ENCODE results near the gene URI1.

Gene URI1

DNA sequence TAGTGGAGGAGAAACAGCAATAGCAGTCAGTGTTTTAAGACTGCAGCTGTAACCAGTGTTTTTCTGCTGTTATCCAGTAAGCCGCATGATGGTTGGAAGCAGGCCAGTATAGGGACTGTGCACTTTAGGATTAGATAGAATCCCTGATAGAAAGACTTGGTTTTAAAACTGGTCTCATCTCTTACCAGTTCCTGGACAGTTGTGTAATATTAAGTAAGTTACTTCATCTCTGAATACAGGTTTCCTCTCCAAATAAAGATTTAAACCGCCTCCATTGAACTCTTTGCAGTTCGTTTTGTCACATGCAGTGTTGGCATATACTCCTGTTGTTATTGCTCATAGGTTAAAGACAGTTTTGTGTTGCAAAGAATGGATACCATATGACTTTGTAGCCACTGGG lies 25.6 kb downstream of the URI1 start:
- DNase-seq (ENCODE audit: extremely low read depth in 1 of 2, low read depth in 1 of 2), result no peak

DNA sequence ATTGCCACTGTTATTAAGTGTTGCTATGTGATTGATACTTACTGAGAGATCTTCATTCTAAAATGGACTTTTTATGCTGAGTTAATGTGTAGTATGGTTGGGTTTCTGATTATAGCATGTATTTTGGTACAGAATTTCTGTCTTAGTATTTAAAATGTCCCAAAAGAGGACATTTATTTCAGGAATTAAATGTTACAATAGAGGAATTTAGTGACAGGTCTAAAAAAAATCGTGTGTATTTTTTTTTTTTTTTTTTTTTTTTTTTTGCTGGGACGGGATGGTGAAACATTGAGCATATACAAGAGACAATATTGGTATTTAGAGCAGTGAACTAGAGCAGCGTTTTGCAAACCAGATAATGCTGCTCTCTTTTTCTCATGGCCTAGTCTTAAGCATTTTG lies 27.9 kb downstream of the URI1 start:
- no peak for DNase-seq (ENCODE audit: extremely low read depth in 1 of 2, low read depth in 1 of 2)

DNA sequence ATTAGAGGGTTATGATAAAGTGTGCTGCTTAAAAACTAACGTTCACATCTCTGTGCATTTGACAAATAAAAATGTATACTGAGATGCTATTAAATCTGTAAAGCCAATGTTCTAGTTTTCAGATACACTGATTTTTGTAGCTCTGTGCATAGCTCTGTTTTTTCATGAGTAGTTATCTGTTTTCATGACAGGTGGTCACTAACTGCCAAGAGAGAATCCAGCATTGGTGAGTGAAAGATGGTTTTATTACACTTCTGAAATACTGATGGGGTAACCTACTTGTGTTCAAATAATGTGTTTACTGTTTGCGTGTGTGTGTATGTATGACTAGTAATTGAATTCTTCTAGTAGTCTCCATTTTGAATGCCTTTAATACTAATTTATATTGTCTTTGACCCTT lies 29.0 kb downstream of the URI1 start:
- DNase-seq (ENCODE audit: extremely low read depth in 1 of 2, low read depth in 1 of 2), result no peak

DNA sequence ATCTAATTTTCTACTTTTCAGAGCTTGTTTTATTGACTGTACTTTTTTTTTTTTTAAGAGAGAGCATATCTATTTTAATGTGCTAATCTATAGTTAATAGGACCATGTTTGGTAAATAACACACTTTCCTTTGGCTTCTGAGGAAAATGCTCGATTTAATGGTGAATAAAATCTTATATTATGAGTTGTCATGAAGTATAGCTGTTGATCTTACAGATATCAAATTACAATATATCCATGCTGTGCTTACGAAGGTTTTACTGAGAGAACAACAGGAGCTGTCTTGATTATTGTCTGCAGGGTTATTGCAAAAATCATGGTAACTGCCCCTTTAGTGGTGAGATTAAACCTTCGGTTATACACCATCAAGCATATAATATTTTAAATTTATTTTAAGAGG lies 29.6 kb downstream of the URI1 start:
- DNase-seq (ENCODE audit: extremely low read depth in 1 of 2, low read depth in 1 of 2), result no peak

DNA sequence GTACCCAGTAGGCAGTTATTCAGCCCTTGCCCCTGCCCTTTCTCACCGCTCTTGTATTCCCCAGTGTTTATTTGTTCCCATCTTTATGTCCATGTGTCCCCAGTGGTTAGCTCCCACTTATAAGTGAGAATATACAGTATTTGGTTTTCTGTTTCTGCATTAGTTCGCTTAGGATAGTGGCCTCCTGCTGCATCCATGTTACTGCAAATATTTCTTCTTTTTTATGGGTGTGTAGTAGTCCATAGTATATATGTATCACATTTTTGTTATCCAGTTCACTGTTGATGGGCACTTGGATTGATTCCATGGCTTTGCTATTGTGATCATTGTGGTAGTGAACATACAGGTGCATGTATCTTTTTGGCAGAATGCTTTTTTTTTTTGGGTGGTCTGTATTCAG lies 32.7 kb downstream of the URI1 start:
- no peak for DNase-seq (ENCODE audit: extremely low read depth in 1 of 2, low read depth in 1 of 2)

DNA sequence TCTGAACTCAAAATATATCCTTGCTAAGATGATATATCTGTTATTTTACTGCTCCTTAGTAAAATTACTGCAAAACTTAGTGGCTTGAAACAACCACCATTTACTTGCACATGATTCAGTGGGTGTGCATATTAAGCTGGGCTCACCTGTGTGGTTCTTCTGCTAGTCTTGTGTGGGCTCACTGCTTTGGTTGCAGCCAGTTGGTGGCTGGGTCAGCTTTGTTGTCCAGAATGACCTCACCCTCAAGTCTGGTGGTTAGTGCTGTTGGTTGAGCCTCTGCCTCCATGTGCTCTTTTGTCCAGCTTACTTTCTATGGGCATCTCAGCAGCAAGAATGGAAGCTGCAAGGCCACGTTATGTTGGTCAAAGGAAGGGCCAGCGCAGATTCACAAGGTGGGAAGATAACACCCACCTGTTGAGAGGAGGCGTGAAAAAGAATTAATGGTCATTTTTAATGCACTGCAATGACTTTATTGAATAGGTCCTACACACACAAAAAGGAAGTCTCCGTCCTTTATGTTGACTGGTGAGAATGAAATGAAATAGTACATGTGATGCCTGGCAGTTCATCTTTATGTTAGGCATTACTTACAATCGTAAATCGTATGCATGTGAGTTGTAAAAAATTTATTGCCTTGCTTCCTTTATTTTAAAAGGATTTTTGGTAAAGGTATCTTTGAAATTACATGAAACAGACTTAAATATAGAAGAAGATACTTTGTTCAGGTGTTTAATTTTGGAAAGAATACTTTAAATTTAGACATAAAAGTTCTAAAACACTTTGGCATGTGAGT lies 34.3 kb downstream of the URI1 start:
- no peak for DNase-seq (ENCODE audit: extremely low read depth in 1 of 2, low read depth in 1 of 2)

DNA sequence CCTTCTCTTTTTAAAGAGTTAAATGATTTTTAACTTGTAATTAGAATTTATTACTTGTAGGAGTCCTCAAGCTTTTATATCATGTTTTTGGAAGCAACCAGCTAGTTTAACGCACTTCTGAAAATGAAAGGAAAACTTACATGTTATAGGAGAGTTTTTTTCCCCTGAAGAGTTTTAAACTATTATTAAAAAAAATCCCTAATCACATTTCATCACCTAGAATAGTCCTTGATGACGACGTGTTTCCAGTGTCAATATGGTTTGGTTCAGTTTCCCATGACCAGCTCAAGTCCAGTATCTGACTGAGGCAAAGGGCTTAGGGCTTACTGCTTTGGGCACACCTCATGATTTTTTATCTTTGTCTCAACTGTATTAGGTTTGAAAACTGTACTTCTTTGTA lies 36.0 kb downstream of the URI1 start:
- DNase-seq (ENCODE audit: extremely low read depth in 1 of 2, low read depth in 1 of 2), result no peak

DNA sequence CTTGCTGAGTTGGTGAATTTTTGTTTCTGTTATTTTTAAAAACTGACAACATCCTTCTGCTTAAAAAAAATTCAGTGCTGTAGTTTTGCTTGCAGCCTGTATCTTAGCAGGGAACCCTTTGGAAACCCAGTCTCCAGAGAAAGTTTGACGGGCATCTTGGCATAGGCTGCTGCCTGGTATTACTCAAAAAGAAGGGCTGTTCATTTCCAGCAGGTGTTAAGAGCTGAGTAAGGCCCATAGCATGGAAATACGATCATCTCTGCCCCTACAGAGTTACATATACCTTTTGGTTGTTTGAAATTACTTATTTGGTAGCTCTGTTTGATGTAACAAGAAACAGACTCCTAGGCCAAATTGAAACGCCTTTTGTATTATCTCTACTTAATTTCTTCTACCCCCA lies 41.5 kb downstream of the URI1 start:
- no peak for DNase-seq (ENCODE audit: extremely low read depth in 1 of 2, low read depth in 1 of 2)

DNA sequence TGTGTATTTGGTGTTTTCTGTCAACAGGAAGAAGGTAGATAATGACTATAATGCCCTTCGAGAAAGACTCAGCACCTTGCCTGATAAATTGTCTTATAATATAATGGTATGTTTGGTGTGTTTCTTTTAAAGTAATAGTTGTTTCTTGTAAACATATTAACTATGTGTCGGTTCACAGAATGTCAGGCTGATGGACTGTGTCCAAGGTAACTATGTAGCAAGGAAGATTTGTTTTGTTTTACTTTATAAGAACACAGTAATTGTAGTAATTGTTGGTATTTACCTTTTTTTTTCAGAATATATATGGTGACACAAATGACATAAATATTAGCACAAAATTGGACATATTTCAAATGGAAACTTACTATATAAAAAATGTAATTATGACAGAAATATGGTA lies 43.2 kb downstream of the URI1 start:
- no peak for DNase-seq (ENCODE audit: extremely low read depth in 1 of 2, low read depth in 1 of 2)

DNA sequence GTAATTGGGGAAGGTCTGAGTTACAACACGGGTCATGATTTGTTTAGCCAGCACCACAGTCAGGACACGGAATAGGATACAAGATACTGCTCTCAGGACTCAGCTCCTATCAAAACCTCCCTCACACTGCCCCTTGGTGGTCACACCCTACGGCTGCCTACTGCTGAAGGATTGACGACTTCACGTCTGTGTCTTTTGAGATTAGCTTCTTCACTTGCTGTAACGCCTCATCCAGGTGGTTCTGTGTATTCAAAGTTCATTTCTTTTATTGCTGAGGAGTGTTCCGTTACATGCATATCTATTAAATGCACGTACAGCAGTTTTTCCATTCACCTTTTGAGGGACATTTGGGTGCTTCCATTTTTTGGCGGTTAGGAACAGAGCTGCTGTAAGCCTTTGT lies 46.3 kb downstream of the URI1 start:
- no peak for DNase-seq (ENCODE audit: extremely low read depth in 1 of 2, low read depth in 1 of 2)

DNA sequence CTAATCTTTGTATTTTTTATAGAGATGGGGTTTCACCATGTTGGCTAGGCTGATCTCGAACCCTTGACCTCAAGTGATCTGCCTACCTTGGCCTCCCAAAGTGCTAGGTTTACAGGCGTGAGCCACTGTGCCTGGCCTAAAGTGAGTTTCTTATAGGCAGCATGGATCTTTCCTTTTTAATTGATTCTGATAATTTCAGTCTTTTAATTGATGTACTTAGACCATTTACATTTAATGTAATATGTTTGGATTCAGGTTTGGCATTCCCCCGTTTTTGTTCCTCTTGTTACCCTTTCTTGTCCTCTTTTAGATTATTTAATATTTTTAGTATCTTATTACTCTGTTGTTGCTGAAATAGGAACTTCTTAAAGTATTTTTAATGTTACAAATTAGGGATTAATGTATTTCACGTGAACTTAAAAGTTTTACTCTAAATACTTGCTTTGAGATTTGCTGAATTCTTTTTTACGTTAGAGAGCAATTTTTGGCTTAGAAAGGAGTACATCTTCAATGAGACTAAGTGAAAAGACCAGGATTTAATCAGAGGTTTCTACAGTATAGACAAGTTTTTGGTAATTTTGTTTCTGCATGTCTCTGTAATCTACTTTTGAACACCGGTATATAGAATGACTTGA lies 50.3 kb downstream of the URI1 start:
- DNase-seq (ENCODE audit: extremely low read depth in 1 of 2, low read depth in 1 of 2), result no peak

DNA sequence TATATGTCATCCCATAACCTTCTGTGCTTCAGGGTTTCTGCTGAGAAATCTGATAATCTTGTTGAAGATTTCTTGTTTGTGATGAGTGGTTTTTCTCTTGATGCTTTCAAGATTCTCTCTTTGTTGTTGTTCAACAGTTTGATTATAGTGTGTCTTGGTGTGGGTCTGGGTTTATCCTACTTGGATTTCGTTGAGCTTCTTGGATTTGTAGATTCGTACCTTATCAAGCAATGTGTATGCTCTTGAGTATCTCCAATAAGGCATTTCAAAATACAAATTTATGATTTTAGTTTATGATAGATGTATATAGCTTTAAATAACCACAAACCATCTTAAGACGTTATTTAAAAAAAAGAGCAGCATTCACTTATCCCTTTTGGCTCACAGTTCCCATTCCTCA lies 57.5 kb downstream of the URI1 start:
- no peak for DNase-seq (ENCODE audit: extremely low read depth in 1 of 2, low read depth in 1 of 2)

DNA sequence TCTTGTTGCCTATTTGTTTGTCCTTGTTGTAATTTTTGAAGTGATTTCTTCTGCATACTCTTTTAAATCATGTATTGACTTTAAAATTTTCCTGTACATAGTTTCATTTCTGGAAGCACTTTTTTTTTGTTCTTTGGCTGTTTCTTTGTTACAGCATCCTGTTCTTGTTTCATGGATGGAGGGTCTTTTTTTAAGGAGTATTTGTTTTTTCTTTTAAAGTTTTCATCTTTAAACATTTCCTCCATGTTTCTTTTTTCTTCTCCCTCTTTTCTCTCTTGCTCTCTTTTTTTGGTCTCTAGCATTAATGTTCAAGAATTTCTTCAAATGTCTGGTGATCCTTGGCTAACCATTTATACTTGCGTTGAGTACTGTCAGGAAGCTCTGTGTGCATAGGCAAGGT lies 58.8 kb downstream of the URI1 start:
- no peak for DNase-seq (ENCODE audit: extremely low read depth in 1 of 2, low read depth in 1 of 2)

DNA sequence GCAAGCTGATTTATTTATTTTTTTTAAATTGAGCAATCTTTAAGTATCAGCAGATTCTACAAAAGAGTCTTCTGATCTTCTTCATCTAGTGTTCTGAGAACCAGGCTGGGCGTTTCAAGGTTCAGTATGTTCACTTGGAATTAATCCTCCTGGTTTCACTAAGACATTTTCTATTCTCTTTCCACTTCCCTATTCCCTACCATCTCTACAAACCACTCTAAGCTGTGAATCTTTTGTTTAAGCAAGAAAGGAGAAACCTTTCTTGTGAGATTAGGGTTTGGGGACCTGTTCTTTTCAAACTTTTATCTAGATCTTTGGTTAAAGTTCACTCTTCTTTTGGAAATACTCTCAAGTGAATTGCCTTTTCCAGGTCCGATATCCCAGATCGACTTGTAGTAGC lies 59.3 kb downstream of the URI1 start:
- DNase-seq (ENCODE audit: extremely low read depth in 1 of 2, low read depth in 1 of 2), result no peak

DNA sequence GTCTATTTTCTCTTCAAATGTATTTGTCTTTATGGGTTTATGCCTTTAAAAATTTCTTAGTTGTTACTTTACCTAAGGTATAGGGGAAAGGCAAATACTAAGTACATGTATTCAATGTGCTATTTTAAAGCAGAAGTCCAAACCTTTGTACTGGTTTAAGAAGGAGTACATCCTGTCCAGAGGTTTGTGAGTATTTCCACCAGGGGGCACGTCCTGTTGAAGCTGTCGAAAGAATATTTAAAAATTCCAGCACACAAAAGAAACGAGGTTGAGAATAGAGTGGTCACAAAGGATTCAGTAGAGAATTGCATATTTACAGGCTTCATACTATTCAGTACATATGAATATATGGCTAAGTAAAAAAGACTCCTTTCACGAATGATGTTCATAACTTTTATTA lies 59.8 kb downstream of the URI1 start:
- no peak for DNase-seq (ENCODE audit: extremely low read depth in 1 of 2, low read depth in 1 of 2)

DNA sequence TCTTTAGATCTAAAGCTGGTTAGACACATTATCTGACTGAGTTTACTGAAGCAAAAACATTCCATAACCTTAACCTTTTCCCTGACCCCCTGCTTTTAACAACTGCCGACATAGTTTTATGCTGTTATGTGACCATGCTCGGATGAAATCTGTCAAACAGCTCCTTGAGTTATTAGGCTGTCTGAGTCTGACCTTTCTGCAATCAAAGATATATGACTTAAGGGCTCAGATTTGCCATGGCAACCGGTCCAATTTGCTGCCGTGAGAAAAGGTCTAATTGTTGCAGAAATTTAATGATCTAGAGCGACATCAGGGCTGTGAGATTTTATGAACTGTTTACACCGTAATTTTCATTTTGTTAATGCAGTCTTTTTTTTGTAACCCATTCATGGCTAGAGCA lies 61.8 kb downstream of the URI1 start:
- no peak for DNase-seq (ENCODE audit: extremely low read depth in 1 of 2, low read depth in 1 of 2)

DNA sequence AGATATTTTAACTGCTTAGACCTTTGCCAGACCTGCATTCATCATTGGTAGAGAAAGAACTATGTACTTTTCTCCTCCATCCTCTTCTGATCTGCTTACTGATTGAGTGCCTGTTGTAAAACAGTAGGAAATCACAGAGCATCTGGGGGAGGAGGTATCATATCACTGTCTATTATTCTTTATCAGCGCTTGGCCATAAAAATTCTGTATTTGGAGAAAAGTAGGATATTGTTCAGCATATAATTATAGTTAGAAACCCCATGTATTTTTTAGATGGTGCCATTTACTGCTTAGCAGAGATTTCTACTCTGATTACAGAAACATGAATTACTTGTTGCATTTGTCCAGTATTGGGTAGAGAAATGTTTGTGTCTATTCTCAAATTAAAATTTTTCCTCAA lies 62.4 kb downstream of the URI1 start:
- no peak for DNase-seq (ENCODE audit: extremely low read depth in 1 of 2, low read depth in 1 of 2)

DNA sequence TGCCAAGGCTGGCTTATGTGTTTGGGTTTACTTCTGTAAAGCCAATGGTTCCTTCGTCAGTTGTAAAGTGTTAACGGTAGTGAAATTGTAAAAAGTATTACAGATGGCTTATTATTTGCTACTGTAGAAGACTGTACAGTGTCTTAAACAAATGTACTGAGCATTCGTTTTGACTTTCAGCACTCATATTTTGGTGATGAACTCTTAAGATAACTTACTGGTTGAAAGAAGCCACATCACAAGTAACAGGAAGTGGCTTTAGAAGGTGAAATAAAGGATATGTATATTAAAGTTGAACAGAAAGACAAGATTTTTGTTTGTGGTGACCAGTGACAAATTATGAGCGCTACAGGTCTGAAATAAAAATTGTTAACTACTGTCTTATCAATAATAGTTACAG lies 64.2 kb downstream of the URI1 start:
- no peak for DNase-seq (ENCODE audit: extremely low read depth in 1 of 2, low read depth in 1 of 2)

DNA sequence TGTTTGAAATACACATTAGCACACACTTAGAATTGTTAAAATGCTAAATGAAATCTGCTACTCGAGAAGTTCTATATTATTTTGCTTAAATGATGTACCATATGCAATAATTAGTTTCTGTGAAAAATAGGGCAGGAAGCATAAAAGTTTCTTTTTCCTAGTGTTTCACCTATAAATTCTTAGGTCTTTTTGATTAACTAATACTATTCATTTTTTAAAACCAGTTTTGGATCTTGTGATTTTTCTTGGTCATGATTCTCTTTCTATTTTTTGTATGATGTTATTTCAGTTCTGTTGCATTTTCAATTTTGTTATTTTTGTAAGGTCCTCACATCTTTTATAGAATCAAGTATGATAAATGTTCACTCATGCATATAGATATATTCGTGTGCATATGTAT lies 66.1 kb downstream of the URI1 start:
- DNase-seq (ENCODE audit: extremely low read depth in 1 of 2, low read depth in 1 of 2), result no peak

DNA sequence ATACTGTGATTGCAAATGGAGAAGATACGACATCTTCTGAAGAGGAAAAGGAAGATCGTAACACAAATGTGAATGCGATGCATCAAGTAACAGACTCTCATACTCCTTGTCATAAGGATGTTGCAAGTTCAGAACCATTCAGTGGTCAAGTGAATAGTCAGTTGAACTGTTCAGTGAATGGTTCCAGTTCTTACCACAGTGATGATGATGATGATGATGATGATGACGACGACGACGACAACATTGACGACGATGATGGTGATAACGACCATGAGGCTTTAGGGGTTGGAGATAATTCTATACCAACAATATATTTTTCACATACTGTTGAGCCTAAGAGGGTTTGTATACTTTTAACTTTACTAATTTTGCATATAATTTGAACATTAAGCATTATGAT lies 67.0 kb downstream of the URI1 start:
- DNase-seq (ENCODE audit: extremely low read depth in 1 of 2, low read depth in 1 of 2), result no peak

DNA sequence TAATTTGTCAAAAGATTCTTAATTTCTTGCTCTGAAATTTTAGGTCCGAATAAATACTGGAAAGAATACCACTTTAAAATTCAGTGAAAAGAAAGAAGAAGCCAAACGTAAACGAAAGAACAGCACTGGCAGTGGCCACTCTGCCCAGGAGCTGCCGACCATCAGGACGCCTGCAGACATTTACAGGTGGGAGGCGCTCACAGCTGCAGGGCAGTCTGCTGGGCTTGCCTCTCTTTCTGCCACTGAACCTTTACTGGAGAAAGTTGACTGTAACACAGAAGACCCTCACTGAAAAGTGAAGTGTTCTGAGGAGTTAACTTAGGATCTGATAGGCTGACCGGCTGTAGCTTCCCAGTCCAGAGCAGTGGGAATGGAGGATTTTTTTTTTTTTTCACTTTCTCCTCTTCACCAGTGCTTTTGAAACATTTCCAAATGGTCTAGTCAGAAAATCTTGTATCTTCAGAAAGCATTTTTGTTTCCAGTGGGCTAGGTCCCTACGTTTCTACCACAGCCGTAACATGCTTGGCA lies 69.1 kb downstream of the URI1 start:
- no peak for DNase-seq (ENCODE audit: extremely low read depth in 1 of 2, low read depth in 1 of 2)

DNA sequence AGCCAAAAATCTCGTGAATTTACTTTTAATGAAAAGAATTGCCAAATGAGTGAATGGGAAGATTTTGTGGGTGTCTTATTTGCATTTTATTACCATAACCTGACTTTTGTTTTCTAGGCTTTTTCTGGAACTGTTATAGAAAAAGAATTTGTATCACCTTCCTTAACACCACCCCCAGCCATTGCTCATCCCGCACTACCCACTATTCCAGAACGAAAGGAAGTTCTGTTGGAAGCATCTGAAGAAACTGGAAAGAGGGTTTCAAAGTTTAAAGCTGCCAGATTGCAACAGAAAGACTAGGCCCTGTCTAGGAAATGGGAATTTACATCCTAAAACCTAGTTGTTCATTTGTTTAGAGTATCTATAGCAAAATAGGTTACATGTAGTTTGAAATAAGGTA lies 72.7 kb downstream of the URI1 start:
- DNase-seq (ENCODE audit: extremely low read depth in 1 of 2, low read depth in 1 of 2), result no peak

DNA sequence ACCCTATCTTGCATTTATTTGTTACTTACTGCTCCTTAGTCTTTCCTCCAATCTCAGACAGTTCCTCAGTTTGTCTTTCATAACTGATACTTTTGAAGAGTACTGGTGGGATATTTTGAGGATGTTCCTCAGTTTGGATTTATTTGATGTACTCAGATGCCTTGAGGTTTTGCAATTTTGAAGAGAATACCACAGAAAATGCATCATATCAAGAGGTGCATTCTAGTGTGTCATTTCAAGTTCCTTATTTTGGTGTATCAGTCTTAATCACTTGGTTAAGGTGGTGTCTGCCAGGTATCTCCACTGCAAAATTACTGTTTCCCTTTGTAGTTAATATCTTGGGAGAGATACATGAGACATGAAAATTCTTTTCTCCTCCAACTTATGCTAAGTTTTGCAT lies 75.1 kb downstream of the URI1 start:
- no peak for DNase-seq (ENCODE audit: extremely low read depth in 1 of 2, low read depth in 1 of 2)

Data from stimulated activated CD8-positive, alpha-beta memory T cell treated with anti-CD3 and anti-CD28 coated beads, Interleukin-7, amount 100 ng/mL, for 48 hours (primary cell).